ENCODE measurements around the gene SMG6.
"Not testable (repeated sequence)": the region's sequence is repeated elsewhere in the genome, so short reads cannot be mapped to it uniquely, and the experiment has no call there.

SMG6 gene

GRCh38 chr17:2202996-2203575, 100.5 kb downstream of the SMG6 start:
- DNase-seq (ENCODE audit: low read depth) = no peak

- no peak for DNase-seq (ENCODE audit: low read depth)
These were observed 101.1 kb downstream of the SMG6 start for GRCh38 chr17:2202302-2202995.

- not testable (repeated sequence) for DNase-seq (ENCODE audit: low read depth)
These were observed 104.2 kb downstream of the SMG6 start for GRCh38 chr17:2199386-2199785.

GRCh38 chr17:2198927-2199326, 104.7 kb downstream of the SMG6 start:
- DNase-seq (ENCODE audit: low read depth) = no peak

- no peak for DNase-seq (ENCODE audit: low read depth)
These were observed 106.3 kb downstream of the SMG6 start for GRCh38 chr17:2197271-2197670.

- no peak for DNase-seq (ENCODE audit: low read depth)
These were observed 107.9 kb downstream of the SMG6 start for GRCh38 chr17:2195729-2196128.

- no peak for DNase-seq (ENCODE audit: low read depth)
These were observed 108.7 kb downstream of the SMG6 start for GRCh38 chr17:2194889-2195335.

- peak; percentile 41 for DNase-seq (ENCODE audit: low read depth)
These were observed 111.1 kb downstream of the SMG6 start for GRCh38 chr17:2192367-2193057.

- DNase-seq (ENCODE audit: low read depth) = no peak
These were observed 111.8 kb downstream of the SMG6 start for GRCh38 chr17:2191785-2192184.

GRCh38 chr17:2191227-2191626, 112.4 kb downstream of the SMG6 start:
- no peak for DNase-seq (ENCODE audit: low read depth)

GRCh38 chr17:2190014-2190413, 113.6 kb downstream of the SMG6 start:
- no peak for DNase-seq (ENCODE audit: low read depth)

GRCh38 chr17:2188971-2189630, 114.5 kb downstream of the SMG6 start:
- DNase-seq (ENCODE audit: low read depth) = no peak

- DNase-seq (ENCODE audit: low read depth) = no peak
These were observed 115.8 kb downstream of the SMG6 start for GRCh38 chr17:2187758-2188157.

- no peak for DNase-seq (ENCODE audit: low read depth)
These were observed 116.6 kb downstream of the SMG6 start for GRCh38 chr17:2186937-2187336.

- DNase-seq (ENCODE audit: low read depth) = no peak
These were observed 118.3 kb downstream of the SMG6 start for GRCh38 chr17:2184993-2185931.

GRCh38 chr17:2183346-2183745, 120.2 kb downstream of the SMG6 start:
- DNase-seq (ENCODE audit: low read depth) = no peak

- DNase-seq (ENCODE audit: low read depth) = no peak
These were observed 121.6 kb downstream of the SMG6 start for GRCh38 chr17:2181897-2182448.

GRCh38 chr17:2181206-2181896, 122.2 kb downstream of the SMG6 start:
- no peak for DNase-seq (ENCODE audit: low read depth)

GRCh38 chr17:2180768-2181167, 122.8 kb downstream of the SMG6 start:
- DNase-seq (ENCODE audit: low read depth) = no peak

- DNase-seq (ENCODE audit: low read depth) = no peak
These were observed 123.8 kb downstream of the SMG6 start for GRCh38 chr17:2179615-2180295.
